GM12875 (cell line): Measurements from ENCODE around the gene LAMA2.

Source experiments
- H3K4me3 ChIP-seq: one replicate; pipeline ENCODE4 v1.5.1; 2011; ENCODE audit warnings: low read depth, low read length, control low read depth
- TF ChIP-seq, protein P1 (sequence below): IDR thresholded peaks from 2 replicates; pipeline ENCODE4 v1.5.1; 2011; ENCODE audit warnings: low read depth, mild to moderate bottlenecking, control low read depth, inconsistent platforms, low read length, moderate library complexity, borderline replicate concordance; ENCODE audit not compliant: insufficient read depth

LAMA2 gene

DNA sequence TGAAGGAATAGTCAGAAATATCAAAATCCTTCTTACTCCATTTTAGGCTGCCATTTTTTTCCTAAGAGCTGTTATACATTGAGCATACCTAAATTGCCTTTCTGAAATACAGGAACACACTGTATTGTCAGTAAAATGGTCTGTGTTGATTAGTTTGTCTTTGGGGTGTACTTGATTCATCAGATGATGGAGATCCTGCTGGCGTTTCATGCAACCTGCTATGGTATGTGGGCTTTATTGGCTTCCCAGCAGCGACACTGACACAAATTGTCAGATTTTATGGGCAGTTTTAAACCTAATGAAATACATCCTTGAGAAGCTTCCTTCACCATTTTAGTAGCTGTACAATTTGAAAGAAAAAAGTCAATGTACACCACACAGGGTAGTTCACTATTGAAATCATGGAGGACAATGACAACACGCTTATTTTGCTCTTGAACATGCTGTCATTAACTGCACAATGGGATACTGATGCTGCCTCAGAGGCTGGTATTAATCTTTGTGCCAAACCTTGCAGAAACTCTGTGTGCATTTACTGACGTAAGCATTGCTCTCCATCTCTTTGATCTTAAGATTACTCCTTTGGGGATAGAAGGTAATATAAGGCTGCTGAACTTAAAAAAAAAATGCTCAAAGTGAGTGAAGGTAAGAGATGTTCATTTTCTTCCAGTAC lies 124.9 kb downstream of the LAMA2 start:
- no peak overlapping the region for H3K4me3 ChIP-seq
- TF ChIP-seq, protein P1, sequence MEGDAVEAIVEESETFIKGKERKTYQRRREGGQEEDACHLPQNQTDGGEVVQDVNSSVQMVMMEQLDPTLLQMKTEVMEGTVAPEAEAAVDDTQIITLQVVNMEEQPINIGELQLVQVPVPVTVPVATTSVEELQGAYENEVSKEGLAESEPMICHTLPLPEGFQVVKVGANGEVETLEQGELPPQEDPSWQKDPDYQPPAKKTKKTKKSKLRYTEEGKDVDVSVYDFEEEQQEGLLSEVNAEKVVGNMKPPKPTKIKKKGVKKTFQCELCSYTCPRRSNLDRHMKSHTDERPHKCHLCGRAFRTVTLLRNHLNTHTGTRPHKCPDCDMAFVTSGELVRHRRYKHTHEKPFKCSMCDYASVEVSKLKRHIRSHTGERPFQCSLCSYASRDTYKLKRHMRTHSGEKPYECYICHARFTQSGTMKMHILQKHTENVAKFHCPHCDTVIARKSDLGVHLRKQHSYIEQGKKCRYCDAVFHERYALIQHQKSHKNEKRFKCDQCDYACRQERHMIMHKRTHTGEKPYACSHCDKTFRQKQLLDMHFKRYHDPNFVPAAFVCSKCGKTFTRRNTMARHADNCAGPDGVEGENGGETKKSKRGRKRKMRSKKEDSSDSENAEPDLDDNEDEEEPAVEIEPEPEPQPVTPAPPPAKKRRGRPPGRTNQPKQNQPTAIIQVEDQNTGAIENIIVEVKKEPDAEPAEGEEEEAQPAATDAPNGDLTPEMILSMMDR: no peak

DNA sequence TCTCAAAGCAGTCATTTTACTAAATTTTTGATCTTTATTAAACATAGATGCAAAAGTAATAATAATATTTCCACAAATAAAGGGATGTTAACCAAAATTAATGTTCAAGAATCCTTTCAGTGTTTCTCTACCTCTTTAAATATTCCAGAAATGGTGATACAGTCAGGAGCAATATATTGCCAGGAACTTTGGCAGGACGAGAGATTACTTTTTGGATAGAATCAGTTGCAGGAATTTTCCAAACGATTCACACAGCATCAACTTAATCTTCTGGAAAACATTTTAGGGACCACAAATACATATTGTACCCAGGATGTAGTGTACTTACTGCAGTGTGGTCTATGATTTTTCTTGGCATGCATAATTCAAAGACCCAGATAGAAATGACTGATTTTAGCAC lies 125.7 kb downstream of the LAMA2 start:
- H3K4me3 ChIP-seq: no peak overlapping the region
- TF ChIP-seq, protein P1: no peak

DNA sequence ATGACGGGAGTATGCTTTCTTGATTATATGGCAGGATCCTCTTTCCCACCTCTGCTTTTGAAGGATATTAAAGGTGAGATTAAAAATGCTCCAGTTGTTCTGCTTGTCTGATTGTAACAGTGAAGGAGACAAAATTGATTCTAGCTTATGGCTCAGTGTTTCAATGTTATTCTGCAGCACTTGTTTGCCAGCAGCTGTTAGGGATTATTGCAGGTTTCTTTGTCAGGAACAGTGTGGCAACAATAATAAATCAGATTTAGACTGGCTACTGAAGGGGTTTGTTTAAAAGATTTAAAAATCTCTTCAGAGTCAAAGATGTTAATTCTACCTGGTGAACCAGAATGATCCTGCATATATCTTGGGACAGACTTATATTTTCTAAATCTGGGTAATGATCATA lies 126.9 kb downstream of the LAMA2 start:
- no peak overlapping the region for H3K4me3 ChIP-seq
- TF ChIP-seq, protein P1: no peak

DNA sequence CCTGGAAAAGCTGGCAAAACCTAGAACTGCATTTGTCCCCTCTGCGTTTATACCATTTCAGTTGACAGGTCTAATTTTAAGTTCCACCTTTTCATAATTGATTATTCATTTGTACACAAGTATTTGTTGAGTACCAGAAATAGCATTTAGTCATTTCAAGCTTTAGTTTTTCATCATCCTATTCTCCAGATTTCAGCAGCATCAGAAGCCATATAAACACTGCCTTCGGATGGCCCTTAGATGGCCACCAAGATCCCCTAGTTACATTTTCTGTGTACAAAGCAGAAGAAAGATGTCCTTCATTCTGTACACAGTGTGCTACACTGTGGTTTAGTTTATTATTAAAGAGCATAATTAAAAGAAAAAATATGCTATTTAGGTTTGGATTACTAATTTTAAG lies 131.4 kb downstream of the LAMA2 start:
- TF ChIP-seq, protein P1: no peak
- no peak overlapping the region for H3K4me3 ChIP-seq

- TF ChIP-seq, protein P1: no peak
- H3K4me3 ChIP-seq: no peak overlapping the region
Observed at GRCh38 chr6:129015721-129016120, 132.8 kb downstream of the LAMA2 start.

GRCh38 chr6:129016844-129017243 lies 133.9 kb downstream of the LAMA2 start:
- TF ChIP-seq, protein P1: no peak
- no peak overlapping the region for H3K4me3 ChIP-seq

- no peak overlapping the region for H3K4me3 ChIP-seq
- TF ChIP-seq, protein P1: no peak
Observed at GRCh38 chr6:129022011-129022553, 139.1 kb downstream of the LAMA2 start.
